GM18951 (cell line): ENCODE measurements around the gene NELL1.

ENCODE experiments used
- POLR2A ChIP-seq: IDR thresholded peaks from 4 replicates; pipeline ENCODE4 v1.6.1; 2011; ENCODE audit warnings: mild to moderate bottlenecking; ENCODE audit not compliant: insufficient read length, insufficient read depth; ENCODE audit errors: extremely low read depth
- in situ Hi-C: fragments of 300-500 bp; cut with MboI; formaldehyde crosslinking; loops from one replicate; pipeline ENCODE4 v1.12.0; 2022; ENCODE audit warnings: low sequenced_read_pairs, mixed read lengths, inconsistent platforms; ENCODE audit not compliant: unreplicated experiment

Gene NELL1

DNA sequence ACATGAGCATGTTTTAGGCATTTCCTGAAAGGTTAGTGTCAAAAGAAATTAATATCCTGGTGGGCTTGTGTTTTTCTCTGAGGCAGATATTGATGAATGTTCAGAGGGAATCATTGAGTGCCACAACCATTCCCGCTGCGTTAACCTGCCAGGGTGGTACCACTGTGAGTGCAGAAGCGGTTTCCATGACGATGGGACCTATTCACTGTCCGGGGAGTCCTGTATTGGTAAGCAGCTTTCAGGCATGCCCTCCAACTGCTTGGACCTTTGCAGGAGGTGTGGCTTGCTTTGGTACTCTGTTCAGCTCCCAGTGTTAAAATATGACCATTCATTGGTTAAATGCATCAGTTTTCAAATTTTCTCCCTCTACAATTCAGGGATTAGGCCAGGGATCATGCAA, 864.9 kb downstream of the NELL1 start:
- no peak for TF ChIP-seq POLR2A
- in situ Hi-C loops: no loop called here

DNA sequence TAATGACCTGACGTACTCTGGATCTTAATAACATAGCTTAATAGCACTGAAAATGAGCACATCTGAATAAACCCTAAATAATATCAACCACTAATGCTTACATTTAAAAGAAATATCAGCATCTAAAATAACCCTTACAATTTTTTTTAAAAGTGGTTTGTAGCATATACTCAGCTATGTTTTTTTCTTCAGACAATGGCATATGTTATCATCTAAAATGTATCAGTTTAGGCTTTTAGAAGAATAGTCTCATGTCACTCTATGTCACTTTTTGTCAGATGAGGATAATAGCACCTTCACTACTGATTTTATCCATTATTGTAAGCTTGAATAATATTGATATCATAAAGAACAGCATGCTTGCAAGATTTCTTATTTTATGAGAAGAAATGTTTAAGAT, 868.6 kb downstream of the NELL1 start:
- in situ Hi-C loops: no loop called here
- no peak for TF ChIP-seq POLR2A

DNA sequence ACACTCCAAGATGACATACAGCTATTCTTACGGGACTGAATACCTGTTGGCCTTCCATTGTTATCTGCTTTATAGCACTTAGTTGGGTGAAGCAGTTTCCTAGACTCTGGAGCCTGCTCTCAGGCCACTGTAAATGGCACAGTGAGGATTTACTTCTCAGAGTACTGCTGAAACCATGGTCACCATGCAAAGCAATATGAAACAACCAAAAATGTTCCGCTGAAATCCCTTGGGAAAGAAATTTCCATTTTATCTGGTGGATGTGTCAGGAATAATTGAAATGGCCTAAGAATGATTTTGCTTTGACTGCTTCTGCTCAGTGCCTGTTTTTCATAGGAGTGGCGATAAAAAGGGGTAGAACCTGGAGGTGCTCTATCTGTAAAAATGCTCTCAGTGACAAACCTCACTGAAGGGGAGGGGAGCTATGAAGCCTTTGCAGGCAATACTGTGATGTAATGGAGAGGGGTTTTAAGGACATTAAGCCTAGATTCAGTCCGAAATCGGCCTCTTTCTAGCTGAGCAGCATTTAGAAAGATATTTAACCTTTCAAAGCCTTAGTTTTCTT, 871.9 kb downstream of the NELL1 start:
- no peak for TF ChIP-seq POLR2A
- in situ Hi-C loops: no loop called here

DNA sequence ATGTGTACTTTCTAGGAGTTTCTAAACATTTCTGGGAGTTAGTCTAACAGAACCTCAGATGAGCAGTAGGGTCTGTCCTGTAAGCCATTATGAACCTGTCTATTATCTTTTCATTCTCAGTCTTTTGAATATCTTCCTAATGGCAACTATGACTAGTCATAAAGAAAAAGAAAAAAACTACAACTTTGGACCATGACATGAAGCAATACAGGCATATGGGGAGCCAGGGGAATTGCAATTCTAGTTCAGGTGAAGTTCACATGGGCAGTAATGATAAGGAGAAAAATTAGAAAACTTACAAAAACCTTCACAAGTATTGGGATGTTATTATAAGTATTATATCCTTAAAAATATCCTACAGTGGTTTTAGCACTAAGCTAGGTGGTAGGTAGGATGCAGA, 874.5 kb downstream of the NELL1 start:
- no peak for TF ChIP-seq POLR2A
- in situ Hi-C loops: no loop called here

DNA sequence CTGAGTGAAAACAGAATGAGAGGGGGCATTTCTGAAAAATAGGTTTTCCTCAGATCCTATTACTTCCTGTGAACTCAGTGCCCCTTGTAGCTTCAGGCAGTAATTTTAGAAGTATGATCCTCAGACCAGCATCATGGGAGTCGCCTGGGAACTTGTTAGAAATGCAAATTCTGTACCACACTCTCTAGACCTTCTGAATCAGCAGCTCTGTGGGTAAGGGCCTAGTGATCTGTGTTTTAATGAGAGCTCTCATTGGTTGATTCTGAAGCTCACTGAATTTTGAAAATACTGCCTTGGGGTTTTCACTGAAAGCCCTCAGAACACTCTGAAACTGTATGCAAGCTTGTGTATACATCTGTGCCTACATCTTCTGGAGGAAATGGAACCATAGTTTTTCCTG, 876.3 kb downstream of the NELL1 start:
- in situ Hi-C loops: no loop called here

DNA sequence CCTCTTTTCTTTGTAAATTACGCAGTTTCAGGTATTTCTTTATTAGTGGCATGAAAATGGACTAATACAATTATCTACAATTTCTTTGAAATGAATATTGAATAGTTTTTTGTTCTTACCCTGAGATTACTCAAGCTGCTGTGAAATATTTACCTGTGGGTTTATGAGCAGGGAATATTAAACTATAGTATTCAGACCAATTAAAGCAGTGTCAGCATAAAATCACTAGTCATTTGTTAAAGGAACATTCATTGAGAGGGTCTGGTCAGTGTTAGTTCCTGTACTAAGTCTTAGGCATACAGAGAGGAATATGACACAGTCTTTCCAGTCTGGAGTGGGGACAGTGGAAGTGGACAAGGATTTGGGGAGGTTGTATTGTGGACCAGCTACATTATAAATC, 877.3 kb downstream of the NELL1 start:
- in situ Hi-C loops: no loop called here
- TF ChIP-seq POLR2A: no peak

More for the DNA sequence above, 876.3 kb downstream of the NELL1 start:
- TF ChIP-seq POLR2A: no peak

DNA sequence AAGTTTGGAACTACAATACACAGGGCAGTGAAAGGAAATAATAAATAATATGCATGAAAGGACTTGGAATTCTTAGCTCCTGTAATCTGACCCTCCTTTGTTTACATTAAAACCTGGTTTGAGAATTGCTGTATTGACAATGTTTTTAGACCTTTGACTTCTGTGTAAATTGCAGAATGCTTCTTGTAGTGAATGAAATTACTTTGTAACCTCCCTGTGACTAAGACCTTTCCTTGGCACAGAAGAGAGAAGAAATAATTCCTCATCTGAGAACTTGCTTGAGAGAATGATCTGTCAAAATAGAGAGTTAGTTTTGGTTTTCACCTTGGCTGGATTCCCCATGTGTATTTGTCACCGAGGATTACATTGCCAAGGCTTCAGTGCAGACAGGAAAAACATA, 883.5 kb downstream of the NELL1 start:
- no peak for TF ChIP-seq POLR2A
- in situ Hi-C loops: no loop called here

DNA sequence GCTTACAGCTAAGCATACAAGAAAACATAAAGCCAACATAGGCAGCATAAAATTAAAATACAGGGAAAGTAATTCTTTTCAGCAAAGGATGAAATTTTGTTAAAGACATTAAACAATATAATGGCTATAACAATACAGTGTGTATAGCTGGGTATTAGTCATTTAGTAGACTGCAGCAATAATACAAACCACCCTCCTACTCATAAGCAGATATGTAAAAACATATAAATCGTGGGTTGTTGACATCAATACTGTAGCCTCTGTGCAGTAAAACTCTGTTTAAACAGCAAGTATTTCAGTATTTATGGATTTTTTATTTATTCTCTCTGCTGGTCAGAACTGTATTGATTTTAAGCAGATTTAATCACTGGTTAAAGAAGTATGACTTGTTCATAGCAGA, 884.4 kb downstream of the NELL1 start:
- in situ Hi-C loops: no loop called here
- TF ChIP-seq POLR2A: no peak

DNA sequence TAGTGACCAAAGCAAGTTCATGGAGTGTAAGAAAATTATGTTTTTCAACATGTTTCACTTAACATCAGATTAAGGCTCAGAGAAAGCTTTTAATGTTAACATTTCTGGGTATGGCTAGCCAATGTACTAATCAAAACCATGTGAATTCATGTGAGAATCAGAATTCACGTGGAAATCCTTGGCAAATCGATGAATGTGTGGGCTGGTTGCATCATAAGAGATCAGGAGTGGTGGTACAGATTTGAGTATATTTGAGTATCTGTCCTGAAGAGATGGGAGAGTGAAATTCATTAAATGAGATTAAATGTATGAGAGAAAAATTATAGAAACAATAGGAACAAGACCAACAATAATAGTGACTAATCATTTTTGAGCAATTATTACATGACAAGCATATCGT, 884.9 kb downstream of the NELL1 start:
- TF ChIP-seq POLR2A: no peak
- in situ Hi-C loops: no loop called here

DNA sequence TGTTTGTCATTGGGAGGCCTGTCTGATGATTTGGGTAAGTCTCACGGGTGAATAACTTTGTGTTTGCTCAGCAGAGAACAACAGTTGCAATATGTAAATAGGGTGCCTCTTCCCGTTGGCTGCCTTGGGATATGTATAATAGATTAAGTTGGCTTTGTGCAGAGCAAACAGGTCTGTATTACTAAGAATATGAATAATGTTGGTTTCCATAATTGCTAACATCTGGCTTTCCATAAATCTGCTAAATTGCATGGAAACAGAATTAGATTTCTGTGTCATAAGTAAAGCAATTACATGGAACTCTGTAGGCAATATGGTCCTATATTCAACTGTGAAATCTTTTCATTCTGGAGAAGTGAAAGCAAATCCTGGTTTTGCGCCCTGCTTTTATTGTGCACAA, 887.5 kb downstream of the NELL1 start:
- in situ Hi-C loops: no loop called here
- TF ChIP-seq POLR2A: no peak

DNA sequence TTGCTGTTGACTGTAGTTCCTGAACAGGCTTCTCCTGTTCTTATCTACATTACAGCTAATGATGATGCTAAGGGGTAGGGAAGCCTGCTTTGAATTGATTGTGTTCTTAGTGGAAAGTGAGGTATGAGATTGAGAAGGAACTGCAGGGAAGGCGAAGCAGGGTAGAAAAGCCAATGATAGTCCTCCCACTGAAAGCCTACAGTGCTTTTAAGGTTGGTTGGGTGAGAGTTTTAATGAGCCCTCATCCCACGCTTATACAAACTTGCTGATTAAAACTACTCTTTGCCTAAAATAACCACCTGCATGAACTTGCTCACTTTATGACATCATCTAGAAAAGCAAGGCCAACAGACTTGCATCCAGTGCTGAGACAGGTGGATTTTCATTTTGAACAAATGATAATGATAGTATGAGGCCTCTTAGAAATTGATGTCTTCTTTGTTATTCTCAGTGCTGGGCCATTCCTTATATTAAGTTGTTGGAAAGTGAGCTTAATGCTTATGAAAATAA, 891.1 kb downstream of the NELL1 start:
- no peak for TF ChIP-seq POLR2A
- in situ Hi-C loops: no loop called here

DNA sequence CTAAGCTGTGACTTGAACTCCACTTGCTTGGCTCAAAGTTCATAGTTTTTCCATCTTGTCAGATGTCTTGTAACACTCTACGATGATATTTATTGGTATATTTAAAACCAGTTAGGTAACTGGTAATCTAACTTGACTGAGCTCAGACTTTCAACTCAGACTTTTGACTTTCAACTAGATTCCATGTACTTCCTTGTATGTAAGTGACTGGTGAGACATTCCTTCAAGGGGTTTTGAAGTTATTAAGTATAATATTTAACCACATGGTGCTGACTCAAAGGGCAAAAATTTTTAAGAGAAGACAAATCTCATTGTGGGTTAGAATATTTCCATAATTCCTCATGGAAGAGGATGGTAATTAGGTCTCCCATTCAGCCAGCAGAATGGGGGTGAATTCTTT, 892.2 kb downstream of the NELL1 start:
- in situ Hi-C loops: no loop called here
- TF ChIP-seq POLR2A: no peak

DNA sequence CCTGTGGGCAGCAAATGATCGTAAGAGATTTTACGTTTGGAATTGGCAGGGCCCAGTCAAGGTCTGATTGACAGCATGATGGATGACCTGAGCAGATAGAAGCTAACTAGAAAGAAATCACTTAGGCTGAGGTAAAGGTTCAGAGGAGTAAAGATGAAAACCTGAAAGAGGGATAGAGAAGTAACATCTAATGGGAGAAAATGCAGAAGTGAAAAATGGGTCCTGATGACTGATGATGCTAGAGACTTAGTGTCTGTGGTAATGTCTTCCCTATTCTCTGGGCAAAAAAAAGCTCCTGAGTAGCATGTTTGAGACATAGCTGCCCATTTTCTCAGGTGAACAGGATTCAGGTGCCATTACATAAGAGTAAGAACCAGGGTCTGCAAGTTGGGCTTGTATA, 894.7 kb downstream of the NELL1 start:
- in situ Hi-C loops: no loop called here

DNA sequence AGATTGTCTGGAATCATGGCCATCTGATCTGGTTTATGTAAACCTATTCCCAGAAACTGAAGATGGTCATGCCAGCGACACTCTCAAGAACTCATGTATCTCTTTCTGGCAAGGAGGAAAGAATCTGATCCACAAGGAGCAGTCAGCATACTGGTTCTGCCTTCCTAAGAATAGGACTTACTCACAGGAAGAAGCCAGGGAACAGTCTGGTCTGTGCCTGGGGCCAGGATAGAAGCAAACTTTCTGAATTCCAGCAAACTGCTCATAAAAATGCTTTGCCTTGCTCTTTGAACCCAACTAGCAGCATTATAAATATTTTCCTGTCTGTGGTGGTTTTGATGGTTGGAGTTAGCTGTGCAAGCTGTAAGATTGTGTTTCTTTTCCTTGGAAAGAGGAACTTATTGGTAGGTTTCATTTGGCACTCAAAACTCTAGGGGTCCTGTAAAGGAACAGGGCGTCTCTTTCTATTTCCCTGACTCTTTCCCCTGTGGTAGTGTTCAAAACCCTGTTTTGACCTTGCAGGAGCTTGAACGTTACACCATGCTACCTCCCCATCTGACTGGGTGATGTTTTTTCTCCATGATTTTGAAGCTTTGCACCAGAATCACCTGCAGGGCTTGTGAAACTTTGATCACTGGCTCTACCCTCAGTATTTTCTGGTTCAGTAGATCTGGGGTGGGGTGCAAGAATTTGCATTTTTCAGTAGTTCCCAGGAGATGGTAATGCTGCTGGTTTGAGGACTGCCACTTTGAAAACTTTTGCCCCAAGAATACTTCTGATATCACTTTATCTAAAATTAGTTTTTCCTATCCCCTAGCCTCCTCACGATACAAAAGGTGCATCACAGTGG, 895.7 kb downstream of the NELL1 start:
- in situ Hi-C loops: no loop called here
- no peak for TF ChIP-seq POLR2A

More for the DNA sequence above, 894.7 kb downstream of the NELL1 start:
- TF ChIP-seq POLR2A: no peak
